Measurements from ENCODE around the gene CALHM4. TPM values are rescaled to one million over a fixed set of nuclear protein-coding genes. Genes with fewer than 3 reads are reported as not detected.
"Not testable (repeated sequence)": the region's sequence is repeated elsewhere in the genome, so short reads cannot be mapped to it uniquely, and the experiment has no call there.

The CALHM4 gene
- total RNA-seq, 4 donors from 2014 or later = not detected

DNA sequence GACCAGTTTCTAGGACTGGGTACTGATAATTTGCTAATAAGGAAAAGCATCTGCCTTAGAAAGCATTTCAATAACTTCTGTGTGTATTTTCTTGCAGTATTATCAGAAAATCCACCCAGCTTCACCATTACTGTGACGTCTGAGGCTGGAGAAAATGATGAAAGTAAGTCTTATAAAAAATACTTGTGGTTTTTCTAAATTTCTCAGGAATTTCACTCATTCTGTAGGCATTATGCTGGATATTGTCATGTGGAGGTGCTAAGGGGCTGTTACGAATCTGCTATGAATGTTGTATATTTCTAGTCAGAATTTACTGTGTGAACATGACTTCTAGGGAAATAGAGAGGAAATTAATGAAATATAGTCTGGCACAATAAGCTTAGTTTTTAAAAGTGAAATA is 26.6 kb downstream of the CALHM4 start:
- H3K4me1 ChIP-seq = peaks cover 0 to 20% (median 14%) of the 10 kb centered on the region in 4 donors
- intact Hi-C loops (cut with DNase I) = no loop called here
- peaks cover 4 to 57% (median 31%) of the 10 kb centered on the region in 4 donors for H3K36me3 ChIP-seq
- 74% methylated on average over 2 of the region's 2 CpGs for WGBS
- DNase-seq (ENCODE audit: extremely low spot score) = no peak
- no peak overlapping the region for H3K4me3 ChIP-seq
- TF ChIP-seq EP300 (IDR thresholded peaks at IDR 0.05) = no peak
- TF ChIP-seq POLR2A (IDR thresholded peaks at IDR 0.05; ENCODE audit: low read depth) = no peak
- TF ChIP-seq POLR2AphosphoS5 (IDR thresholded peaks at IDR 0.05) = no peak
- TF ChIP-seq, protein P1, sequence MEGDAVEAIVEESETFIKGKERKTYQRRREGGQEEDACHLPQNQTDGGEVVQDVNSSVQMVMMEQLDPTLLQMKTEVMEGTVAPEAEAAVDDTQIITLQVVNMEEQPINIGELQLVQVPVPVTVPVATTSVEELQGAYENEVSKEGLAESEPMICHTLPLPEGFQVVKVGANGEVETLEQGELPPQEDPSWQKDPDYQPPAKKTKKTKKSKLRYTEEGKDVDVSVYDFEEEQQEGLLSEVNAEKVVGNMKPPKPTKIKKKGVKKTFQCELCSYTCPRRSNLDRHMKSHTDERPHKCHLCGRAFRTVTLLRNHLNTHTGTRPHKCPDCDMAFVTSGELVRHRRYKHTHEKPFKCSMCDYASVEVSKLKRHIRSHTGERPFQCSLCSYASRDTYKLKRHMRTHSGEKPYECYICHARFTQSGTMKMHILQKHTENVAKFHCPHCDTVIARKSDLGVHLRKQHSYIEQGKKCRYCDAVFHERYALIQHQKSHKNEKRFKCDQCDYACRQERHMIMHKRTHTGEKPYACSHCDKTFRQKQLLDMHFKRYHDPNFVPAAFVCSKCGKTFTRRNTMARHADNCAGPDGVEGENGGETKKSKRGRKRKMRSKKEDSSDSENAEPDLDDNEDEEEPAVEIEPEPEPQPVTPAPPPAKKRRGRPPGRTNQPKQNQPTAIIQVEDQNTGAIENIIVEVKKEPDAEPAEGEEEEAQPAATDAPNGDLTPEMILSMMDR (IDR thresholded peaks at IDR 0.05) = no peak
- H3K27ac ChIP-seq (replicated peaks in 1 of 4) = no peak overlapping the region
- H3K27me3 ChIP-seq = no peaks in the 10 kb centered on the region
- H3K9me3 ChIP-seq = no peaks in the 10 kb centered on the region

GRCh38 chr6:116586276-116586675 is 32.7 kb downstream of the CALHM4 start:
- Histone ChIP-seq H3K27ac (replicated peaks in 1 of 4) (no peak overlapping the region), H3K27me3 (no peaks in the 10 kb centered on the region), H3K4me3 (no peak overlapping the region), H3K36me3 (peaks cover 19 to 74% (median 44%) of the 10 kb centered on the region in 4 donors), H3K4me1 (no peaks in the 10 kb centered on the region), H3K9me3 (no peaks in the 10 kb centered on the region)
- intact Hi-C loops (cut with DNase I) = no loop called here
- TF ChIP-seq EP300 (IDR thresholded peaks at IDR 0.05) (no peak), POLR2AphosphoS5 (IDR thresholded peaks at IDR 0.05) (no peak), POLR2A (IDR thresholded peaks at IDR 0.05; ENCODE audit: low read depth) (no peak)
- TF ChIP-seq, protein P1 (IDR thresholded peaks at IDR 0.05) = no peak
- DNase-seq (ENCODE audit: extremely low spot score) = no peak

GRCh38 chr6:116586738-116587137 is 33.2 kb downstream of the CALHM4 start:
- intact Hi-C loops (cut with DNase I) = no loop called here
- Histone ChIP-seq H3K9me3 (no peaks in the 10 kb centered on the region), H3K36me3 (peaks cover 24 to 74% (median 46%) of the 10 kb centered on the region in 4 donors), H3K27ac (replicated peaks in 1 of 4) (no peak overlapping the region), H3K4me1 (no peaks in the 10 kb centered on the region), H3K27me3 (no peaks in the 10 kb centered on the region), H3K4me3 (no peak overlapping the region)
- TF ChIP-seq, protein P1 (IDR thresholded peaks at IDR 0.05) = no peak
- TF ChIP-seq POLR2AphosphoS5 (IDR thresholded peaks at IDR 0.05) = no peak
- no peak for TF ChIP-seq POLR2A (IDR thresholded peaks at IDR 0.05; ENCODE audit: low read depth)
- no peak for TF ChIP-seq EP300 (IDR thresholded peaks at IDR 0.05)
- no peak for DNase-seq (ENCODE audit: extremely low spot score)
- 97% methylated on average over 2 of the region's 2 CpGs for WGBS

DNA sequence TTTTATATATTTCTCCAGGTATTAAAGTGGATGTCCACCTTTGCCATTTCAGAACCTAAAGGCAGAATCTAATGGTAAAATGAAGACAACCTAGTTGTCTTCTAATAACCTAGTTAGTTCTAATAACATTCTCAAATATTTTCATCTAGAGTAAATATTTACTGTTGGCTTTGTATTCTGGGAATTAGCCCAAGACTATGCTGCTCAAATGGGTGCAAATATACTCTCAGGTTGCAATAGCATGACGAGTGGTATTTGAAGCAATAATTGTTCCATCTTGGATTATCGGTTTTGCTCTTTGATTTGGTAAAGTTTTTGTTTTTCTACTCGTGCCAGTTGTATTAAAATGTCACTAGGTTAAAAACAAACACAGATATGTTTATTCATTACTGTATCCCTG is 41.7 kb downstream of the CALHM4 start:
- no peaks in the 10 kb centered on the region for H3K9me3 ChIP-seq
- DNase-seq (ENCODE audit: extremely low spot score) = no peak
- H3K27me3 ChIP-seq = no peaks in the 10 kb centered on the region
- WGBS = 90% methylated on average over 3 of the region's 3 CpGs
- H3K36me3 ChIP-seq = peaks cover 36 to 73% (median 50%) of the 10 kb centered on the region in 4 donors
- H3K4me3 ChIP-seq = no peak overlapping the region
- TF ChIP-seq POLR2A (IDR thresholded peaks at IDR 0.05; ENCODE audit: low read depth) (no peak), EP300 (IDR thresholded peaks at IDR 0.05) (no peak), POLR2AphosphoS5 (IDR thresholded peaks at IDR 0.05) (no peak)
- TF ChIP-seq, protein P1 (IDR thresholded peaks at IDR 0.05) = no peak
- no peaks in the 10 kb centered on the region for H3K4me1 ChIP-seq
- intact Hi-C loops (cut with DNase I) = no loop called here
- H3K27ac ChIP-seq (replicated peaks in 1 of 4) = no peak overlapping the region

- H3K36me3 ChIP-seq = peaks cover 22 to 63% (median 37%) of the 10 kb centered on the region in 4 donors
These were observed 43.3 kb downstream of the CALHM4 start for GRCh38 chr6:116596815-116597214.

GRCh38 chr6:116603916-116604315 is 50.4 kb downstream of the CALHM4 start:
- H3K27ac ChIP-seq (replicated peaks in 1 of 4); H3K27me3 ChIP-seq; DNase-seq (ENCODE audit: extremely low spot score); H3K4me1 ChIP-seq; H3K9me3 ChIP-seq; H3K4me3 ChIP-seq; intact Hi-C loops (cut with DNase I): not testable (repeated sequence)
- 89% methylated on average over 3 of the region's 3 CpGs for WGBS
- peaks cover 0 to 35% (median 12%) of the 10 kb centered on the region in 4 donors for H3K36me3 ChIP-seq

More at GRCh38 chr6:116596815-116597214, 43.3 kb downstream of the CALHM4 start:
- intact Hi-C loops (cut with DNase I) = no loop called here
- Histone ChIP-seq H3K4me1 (no peaks in the 10 kb centered on the region), H3K27me3 (no peaks in the 10 kb centered on the region), H3K27ac (replicated peaks in 1 of 4) (no peak overlapping the region), H3K9me3 (no peaks in the 10 kb centered on the region), H3K4me3 (no peak overlapping the region)
- DNase-seq (ENCODE audit: extremely low spot score) = no peak
- TF ChIP-seq EP300 (IDR thresholded peaks at IDR 0.05) (no peak), POLR2AphosphoS5 (IDR thresholded peaks at IDR 0.05) (no peak), POLR2A (IDR thresholded peaks at IDR 0.05; ENCODE audit: low read depth) (no peak)
- TF ChIP-seq, protein P1 (IDR thresholded peaks at IDR 0.05) = no peak
- WGBS = 79% methylated on average over 4 of the region's 4 CpGs

- intact Hi-C loops (cut with DNase I) = not testable (repeated sequence)
- 93% methylated on average over 3 of the region's 3 CpGs for WGBS
These were observed 51.3 kb downstream of the CALHM4 start for GRCh38 chr6:116604868-116605267.

More at GRCh38 chr6:116604868-116605267, 51.3 kb downstream of the CALHM4 start:
- H3K27me3 ChIP-seq; H3K4me1 ChIP-seq; H3K4me3 ChIP-seq; H3K27ac ChIP-seq (replicated peaks in 1 of 4); H3K9me3 ChIP-seq; DNase-seq (ENCODE audit: extremely low spot score): not testable (repeated sequence)
- H3K36me3 ChIP-seq = peaks cover 0 to 30% (median 12%) of the 10 kb centered on the region in 4 donors

All from esophagus muscularis mucosa (tissue), 4 donors.